ENCODE data around the gene ZCCHC14.

- no peak for TF ChIP-seq CTCF (IDR thresholded peaks at IDR 0.05; ENCODE audit: low read depth, low read length, poor library complexity, severe bottlenecking)
- TF ChIP-seq EZH2phosphoT487 (IDR thresholded peaks at IDR 0.05; ENCODE audit: borderline replicate concordance, low read length): no peak
Measured at GRCh38 chr16:87463722-87464690, 28.8 kb downstream of the ZCCHC14 start.

Data from DOHH2 (cell line).